Measurements from ENCODE around the gene PTPN21.

The PTPN21 gene

DNA sequence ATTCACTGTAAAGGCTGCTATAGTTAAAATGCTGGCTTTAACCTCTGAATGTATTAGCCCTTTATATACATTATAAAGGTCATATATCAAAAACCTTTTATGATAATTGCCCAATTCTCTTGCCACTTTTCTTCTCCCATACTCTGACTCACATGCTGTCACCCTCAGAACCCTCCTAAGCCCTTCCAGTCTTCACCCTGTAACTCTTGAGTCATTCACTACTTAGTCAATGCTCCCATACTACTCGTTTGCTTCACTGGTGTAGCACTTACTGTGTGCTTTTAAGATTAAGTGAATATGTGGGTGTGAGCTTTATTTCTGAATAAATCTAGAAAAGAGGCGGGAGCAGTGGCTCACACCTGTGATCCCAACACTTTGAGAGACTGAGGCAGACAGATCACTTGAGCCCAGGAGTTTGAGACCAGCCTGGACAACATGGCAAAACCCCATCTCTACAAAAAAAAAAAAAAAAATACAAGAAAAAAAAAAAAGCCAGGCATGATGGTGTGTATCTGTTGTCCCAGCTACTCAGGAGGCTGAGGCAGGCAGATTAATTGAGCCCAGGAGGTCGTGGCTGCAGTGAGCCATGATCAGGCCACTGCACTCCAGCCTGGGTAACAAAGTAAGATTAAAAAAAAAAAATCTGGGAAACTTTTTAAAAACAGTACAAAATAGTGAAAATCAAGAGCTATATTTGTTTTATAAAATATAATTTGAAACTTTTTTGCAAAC lies 131.7 kb downstream of the PTPN21 start:
- Histone ChIP-seq H3K27ac (ENCODE audit: low read length) (no peak overlapping the region), H3K4me3 (ENCODE audit: low read length in 2 of 2) (no peak overlapping the region), H3K4me1 (ENCODE audit: control insufficient read depth, insufficient read depth, low read length) (no peaks in the 10 kb centered on the region), H3K9ac (ENCODE audit: low read length in 2 of 2) (no peak overlapping the region), H3K27me3 (ENCODE audit: control insufficient read depth in 1 of 2, insufficient read depth in 2 of 2, low read length in 2 of 2) (no peaks in the 10 kb centered on the region), H3K9me3 (ENCODE audit: control insufficient read depth in 2 of 2, low read length in 2 of 2) (no peaks in the 10 kb centered on the region), H3K36me3 (ENCODE audit: control insufficient read depth in 2 of 2, insufficient read depth in 2 of 2, low read length in 2 of 2) (peaks cover 4% of the 10 kb centered on the region in 2 donors)

DNA sequence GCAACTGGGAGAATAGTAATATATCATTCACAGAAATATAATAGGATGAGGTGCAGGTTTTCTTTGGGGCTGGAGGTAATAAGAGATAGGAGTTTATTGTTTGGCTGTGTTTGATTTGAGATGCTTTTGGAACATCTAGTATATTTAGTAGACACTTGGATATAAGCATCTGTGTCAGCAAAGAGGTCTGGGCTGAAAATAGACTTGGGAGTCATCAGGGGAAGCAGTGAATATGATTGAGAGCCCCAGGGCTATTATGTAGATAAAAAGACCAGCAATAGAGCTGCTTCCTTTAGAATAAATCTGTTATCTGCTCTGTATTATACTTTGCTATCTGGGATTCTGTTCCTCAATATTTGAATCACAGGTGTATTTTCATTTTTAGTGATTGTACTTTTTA lies 132.8 kb downstream of the PTPN21 start:
- no peak overlapping the region for H3K27ac ChIP-seq (ENCODE audit: low read length)
- peaks cover 4 to 9% of the 10 kb centered on the region in 2 donors for H3K36me3 ChIP-seq (ENCODE audit: control insufficient read depth in 2 of 2, insufficient read depth in 2 of 2, low read length in 2 of 2)
- no peak overlapping the region for H3K9ac ChIP-seq (ENCODE audit: low read length in 2 of 2)

DNA sequence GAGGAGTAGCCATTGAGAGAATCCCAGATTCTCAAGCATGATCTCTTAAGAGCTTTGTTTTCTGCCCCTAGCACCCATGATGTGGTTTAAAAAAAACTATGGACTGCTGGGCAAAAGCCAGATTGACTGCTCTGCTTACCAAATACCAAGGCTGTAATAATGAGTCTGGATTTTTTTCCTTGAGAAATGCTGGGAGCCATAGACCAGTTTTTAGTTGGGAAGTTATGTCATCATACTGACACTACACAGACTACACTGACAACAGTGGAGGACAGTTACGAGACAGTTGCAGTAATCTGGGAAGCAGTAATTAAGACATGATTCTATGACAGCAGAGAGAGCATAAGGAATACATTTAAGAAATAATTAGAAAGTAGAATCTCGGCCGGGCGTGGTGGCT lies 133.5 kb downstream of the PTPN21 start:
- Histone ChIP-seq H3K36me3 (ENCODE audit: control insufficient read depth in 2 of 2, insufficient read depth in 2 of 2, low read length in 2 of 2) (peaks cover 4 to 13% of the 10 kb centered on the region in 2 donors), H3K4me3 (ENCODE audit: low read length in 2 of 2) (no peak overlapping the region), H3K27me3 (ENCODE audit: control insufficient read depth in 1 of 2, insufficient read depth in 2 of 2, low read length in 2 of 2) (no peaks in the 10 kb centered on the region), H3K27ac (ENCODE audit: low read length) (no peak overlapping the region), H3K9ac (ENCODE audit: low read length in 2 of 2) (no peak overlapping the region), H3K9me3 (ENCODE audit: control insufficient read depth in 2 of 2, low read length in 2 of 2) (peaks cover 2 to 5% of the 10 kb centered on the region in 2 donors), H3K4me1 (ENCODE audit: control insufficient read depth, insufficient read depth, low read length) (no peaks in the 10 kb centered on the region)

More for the DNA sequence above, 132.8 kb downstream of the PTPN21 start:
- H3K27me3 ChIP-seq (ENCODE audit: control insufficient read depth in 1 of 2, insufficient read depth in 2 of 2, low read length in 2 of 2) = no peaks in the 10 kb centered on the region
- peaks cover 2 to 5% of the 10 kb centered on the region in 2 donors for H3K9me3 ChIP-seq (ENCODE audit: control insufficient read depth in 2 of 2, low read length in 2 of 2)
- H3K4me3 ChIP-seq (ENCODE audit: low read length in 2 of 2) = no peak overlapping the region
- no peaks in the 10 kb centered on the region for H3K4me1 ChIP-seq (ENCODE audit: control insufficient read depth, insufficient read depth, low read length)

DNA sequence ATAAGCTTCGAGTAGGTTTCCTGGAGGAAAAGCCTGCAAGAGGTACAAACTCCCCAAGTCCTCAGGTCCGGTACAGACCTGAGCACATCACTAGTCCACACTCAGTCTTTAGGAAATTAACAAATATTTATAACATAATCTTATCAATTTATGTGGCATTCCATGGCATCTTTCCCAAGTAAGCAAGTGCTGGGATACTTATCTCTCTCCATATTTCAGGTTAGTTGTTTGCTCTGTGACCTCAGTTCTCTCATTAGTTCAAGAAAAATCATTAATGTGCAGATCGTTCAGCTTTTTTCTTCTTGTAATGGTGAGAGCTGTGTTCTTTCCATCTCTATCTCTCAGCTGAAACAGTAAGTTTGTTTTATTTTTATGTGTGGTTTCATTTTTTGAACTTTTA lies 134.6 kb downstream of the PTPN21 start:
- no peak overlapping the region for H3K9ac ChIP-seq (ENCODE audit: low read length in 2 of 2)
- no peak overlapping the region for H3K4me3 ChIP-seq (ENCODE audit: low read length in 2 of 2)
- H3K36me3 ChIP-seq (ENCODE audit: control insufficient read depth in 2 of 2, insufficient read depth in 2 of 2, low read length in 2 of 2) = peaks cover 9 to 19% of the 10 kb centered on the region in 2 donors
- H3K9me3 ChIP-seq (ENCODE audit: control insufficient read depth in 2 of 2, low read length in 2 of 2) = peaks cover 5 to 10% of the 10 kb centered on the region in 2 donors
- H3K27me3 ChIP-seq (ENCODE audit: control insufficient read depth in 1 of 2, insufficient read depth in 2 of 2, low read length in 2 of 2) = no peaks in the 10 kb centered on the region
- H3K27ac ChIP-seq (ENCODE audit: low read length) = no peak overlapping the region
- no peaks in the 10 kb centered on the region for H3K4me1 ChIP-seq (ENCODE audit: control insufficient read depth, insufficient read depth, low read length)

DNA sequence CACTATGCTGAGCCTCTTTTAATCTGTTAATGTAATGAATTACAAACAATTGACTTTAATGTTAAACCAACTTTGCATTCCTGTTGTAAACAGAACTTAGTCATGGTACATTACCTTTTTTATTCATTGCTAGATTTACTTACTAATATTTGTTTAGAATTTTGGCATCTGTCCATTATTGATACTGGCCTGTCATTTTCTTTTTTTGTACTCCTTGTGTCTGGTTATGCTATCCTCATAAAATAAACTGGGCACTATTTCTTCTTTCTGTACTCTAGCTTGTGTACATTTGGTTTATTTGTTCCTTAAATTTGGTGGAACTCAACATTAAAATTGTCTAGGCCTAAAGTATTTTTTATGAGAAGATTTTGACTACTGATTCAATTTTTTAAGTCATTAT lies 137.2 kb downstream of the PTPN21 start:
- H3K27ac ChIP-seq (ENCODE audit: low read length) = no peak overlapping the region
- no peaks in the 10 kb centered on the region for H3K27me3 ChIP-seq (ENCODE audit: control insufficient read depth in 1 of 2, insufficient read depth in 2 of 2, low read length in 2 of 2)
- no peak overlapping the region for H3K4me3 ChIP-seq (ENCODE audit: low read length in 2 of 2)
- peaks cover 5 to 10% of the 10 kb centered on the region in 2 donors for H3K9me3 ChIP-seq (ENCODE audit: control insufficient read depth in 2 of 2, low read length in 2 of 2)
- H3K4me1 ChIP-seq (ENCODE audit: control insufficient read depth, insufficient read depth, low read length) = no peaks in the 10 kb centered on the region
- H3K36me3 ChIP-seq (ENCODE audit: control insufficient read depth in 2 of 2, insufficient read depth in 2 of 2, low read length in 2 of 2) = peaks cover 9 to 19% of the 10 kb centered on the region in 2 donors
- H3K9ac ChIP-seq (ENCODE audit: low read length in 2 of 2) = no peak overlapping the region
